ENCODE results near the gene C22orf39.

The C22orf39 gene

GRCh38 chr22:19480789-19481188 is 33.3 kb upstream of the C22orf39 start:
- DNase-seq (ENCODE audit: low read depth), result no peak
- no peak overlapping the region for H3K4me3 ChIP-seq (ENCODE audit: low read depth, low read length)
- TF ChIP-seq CTCF (conservative IDR thresholded peaks at IDR 0.05; ENCODE audit: low read depth, low read length), result no peak

GRCh38 chr22:19480173-19480568 is 32.7 kb upstream of the C22orf39 start:
- no peak for DNase-seq (ENCODE audit: low read depth)
- no peak for TF ChIP-seq CTCF (conservative IDR thresholded peaks at IDR 0.05; ENCODE audit: low read depth, low read length)
- peak overlapping the region; percentile 71 for H3K4me3 ChIP-seq (ENCODE audit: low read depth, low read length)

- peak within 1 kb of the TSS; percentile 98 for H3K4me3 ChIP-seq (ENCODE audit: low read depth, low read length)
- no peak for TF ChIP-seq CTCF (conservative IDR thresholded peaks at IDR 0.05; ENCODE audit: low read depth, low read length)
- peak; percentile 99 for DNase-seq (ENCODE audit: low read depth)
Observed at GRCh38 chr22:19479355-19480172, 32.1 kb upstream of the C22orf39 start, which contains the start of gene CDC45. TSS of gene CDC45 (plus strand) at chr22:19479920. CDS start at chr22:19479969, 49 bp downstream.

- peak within 1 kb of the TSS; percentile 98 for H3K4me3 ChIP-seq (ENCODE audit: low read depth, low read length)
- DNase-seq (ENCODE audit: low read depth), result peak; percentile 85
- TF ChIP-seq CTCF (conservative IDR thresholded peaks at IDR 0.05; ENCODE audit: low read depth, low read length), result no peak
Observed at GRCh38 chr22:19478901-19479354, 31.4 kb upstream of the C22orf39 start, which contains the start of gene UFD1. TSS of gene UFD1 (minus strand) at chr22:19479193. CDS start at chr22:19479085, 108 bp downstream.

GRCh38 chr22:19478045-19478900 is 30.8 kb upstream of the C22orf39 start:
- H3K4me3 ChIP-seq (ENCODE audit: low read depth, low read length), result peak overlapping the region; percentile 98
- TF ChIP-seq CTCF (conservative IDR thresholded peaks at IDR 0.05; ENCODE audit: low read depth, low read length), result peak; percentile 1
- DNase-seq (ENCODE audit: low read depth), result no peak

GRCh38 chr22:19477321-19478044 is 30.0 kb upstream of the C22orf39 start:
- peak overlapping the region; percentile 98 for H3K4me3 ChIP-seq (ENCODE audit: low read depth, low read length)
- peak; percentile 41 for DNase-seq (ENCODE audit: low read depth)
- peak; percentile 34 for TF ChIP-seq CTCF (conservative IDR thresholded peaks at IDR 0.05; ENCODE audit: low read depth, low read length)

Data from choroid plexus epithelial cell (primary cell).